HEK293 (cell line): ENCODE data around the gene PRR33.

Source experiments
- CTCF ChIA-PET: fragments of 350-600 bp; formaldehyde crosslinking; extraction: SDS; loops from one replicate; lab custom pipeline; 2021; ENCODE audit warnings: antibody characterized with exemption; lab: Yijun Ruan, JAX
- POLR2A ChIA-PET: fragments of 300-600 bp; formaldehyde crosslinking; extraction: SDS; loops from one replicate; lab custom pipeline; 2020; ENCODE audit warnings: antibody characterized with exemption, inconsistent platforms; lab: Yijun Ruan, JAX
- H3K27ac ChIP-seq: fragments of 200-500 bp; sonication (Bioruptor generic); 2 replicates; pipeline ENCODE4 v1.5.1; 2014; ENCODE audit warnings: low read depth, low read length, control low read depth, inconsistent platforms; ENCODE audit errors: extremely low read depth
- H3K36me3 ChIP-seq, 2 experiments: fragments of 200-500 bp in 1 of 2; sonication (Bioruptor generic) in 1 of 2; 1 replicate in 1 of 2; 2 replicates in 1 of 2; pipeline ENCODE4 v1.5.1; 2014 to 2017; ENCODE audit warnings: inconsistent platforms in 2 of 2, low read length in 2 of 2; ENCODE audit not compliant: control insufficient read depth in 2 of 2, insufficient read depth in 1 of 2
- H3K4me1 ChIP-seq: fragments of 200-500 bp; sonication (Bioruptor generic); 2 replicates; pipeline ENCODE4 v1.5.1; 2014; ENCODE audit warnings: mild to moderate bottlenecking, low read length, inconsistent platforms; ENCODE audit not compliant: control insufficient read depth, insufficient read depth
- H3K4me3 ChIP-seq: 2 replicates; pipeline ENCODE4 v1.5.1; 2011; ENCODE audit warnings: low read depth, mild to moderate bottlenecking, control low read depth, low read length, moderate library complexity
- H3K9me3 ChIP-seq: fragments of 200-500 bp; sonication (Bioruptor generic); 2 replicates; pipeline ENCODE4 v1.5.1; 2014; ENCODE audit warnings: low read depth, low read length, inconsistent platforms; ENCODE audit not compliant: control insufficient read depth, insufficient read depth
- HOXC10 ChIP-seq: sonication (generic); formaldehyde crosslinking; IDR thresholded peaks from 2 replicates; pipeline ENCODE4 v1.8.1; 2023; ENCODE audit warnings: mild to moderate bottlenecking, missing genetic modification reagents
- KLF1 ChIP-seq: fragments of 450-650 bp; formaldehyde crosslinking; IDR thresholded peaks from 2 replicates; pipeline ENCODE4 v1.5.1; 2016; ENCODE audit warnings: missing biosample characterization, missing genetic modification characterization
- SCRT1 ChIP-seq: fragments of 450-650 bp; formaldehyde crosslinking; IDR thresholded peaks from 2 replicates; pipeline ENCODE4 v1.5.1; 2016; ENCODE audit warnings: missing biosample characterization, missing genetic modification characterization, borderline replicate concordance
- SP2 ChIP-seq: fragments of 450-650 bp; formaldehyde crosslinking; IDR thresholded peaks from 2 replicates; pipeline ENCODE4 v1.5.1; 2016; ENCODE audit warnings: missing biosample characterization, missing genetic modification characterization
- YY2 ChIP-seq: fragments of 450-650 bp; formaldehyde crosslinking; IDR thresholded peaks from 2 replicates; pipeline ENCODE4 v1.5.1; 2016; ENCODE audit warnings: missing biosample characterization, missing genetic modification characterization
- ZNF133 ChIP-seq: fragments of 450-650 bp; formaldehyde crosslinking; IDR thresholded peaks from 2 replicates; pipeline ENCODE4 v1.5.1; 2016; ENCODE audit warnings: missing biosample characterization, missing genetic modification characterization
- ZNF146 ChIP-seq: fragments of 450-650 bp; formaldehyde crosslinking; IDR thresholded peaks from 2 replicates; pipeline ENCODE4 v1.5.1; 2016; ENCODE audit warnings: missing biosample characterization, missing genetic modification characterization
- ZNF174 ChIP-seq: fragments of 450-650 bp; formaldehyde crosslinking; IDR thresholded peaks from 2 replicates; pipeline ENCODE4 v1.5.0; 2017; ENCODE audit warnings: missing biosample characterization, mild to moderate bottlenecking, missing genetic modification characterization
- ZNF221 ChIP-seq: fragments of 450-650 bp; formaldehyde crosslinking; IDR thresholded peaks from 2 replicates; pipeline ENCODE4 v1.5.1; 2017; ENCODE audit warnings: missing biosample characterization, missing genetic modification characterization, borderline replicate concordance
- ZNF473 ChIP-seq: fragments of 450-650 bp; formaldehyde crosslinking; IDR thresholded peaks from 2 replicates; pipeline ENCODE4 v1.5.1; 2017; ENCODE audit warnings: missing biosample characterization, missing genetic modification characterization
- ZNF521 ChIP-seq: fragments of 450-650 bp; formaldehyde crosslinking; IDR thresholded peaks from 2 replicates; pipeline ENCODE4 v1.5.1; 2017; ENCODE audit warnings: missing biosample characterization, mild to moderate bottlenecking, missing genetic modification characterization
- ZNF555 ChIP-seq: fragments of 450-650 bp; formaldehyde crosslinking; conservative IDR thresholded peaks from 2 replicates; pipeline ENCODE4 v1.5.1; 2017; ENCODE audit warnings: missing biosample characterization, mild to moderate bottlenecking, missing genetic modification characterization, inconsistent platforms
- ZNF610 ChIP-seq: fragments of 450-650 bp; formaldehyde crosslinking; IDR thresholded peaks from 2 replicates; pipeline ENCODE4 v1.5.1; 2016; ENCODE audit warnings: missing biosample characterization, missing genetic modification characterization, borderline replicate concordance
- ZNF623 ChIP-seq: fragments of 450-650 bp; formaldehyde crosslinking; IDR thresholded peaks from 2 replicates; pipeline ENCODE4 v1.5.1; 2016; ENCODE audit warnings: missing biosample characterization, missing genetic modification characterization
- ZNF624 ChIP-seq: fragments of 450-650 bp; formaldehyde crosslinking; IDR thresholded peaks from 2 replicates; pipeline ENCODE4 v1.5.1; 2017; ENCODE audit warnings: missing biosample characterization, missing genetic modification characterization
- ZNF664 ChIP-seq: fragments of 450-650 bp; formaldehyde crosslinking; IDR thresholded peaks from 2 replicates; pipeline ENCODE4 v1.5.1; 2016; ENCODE audit warnings: missing biosample characterization, missing genetic modification characterization
- ZNF701 ChIP-seq: fragments of 450-650 bp; formaldehyde crosslinking; IDR thresholded peaks from 2 replicates; pipeline ENCODE4 v1.5.1; 2016; ENCODE audit warnings: missing biosample characterization, missing genetic modification characterization
- ZNF791 ChIP-seq: fragments of 450-650 bp; formaldehyde crosslinking; IDR thresholded peaks from 2 replicates; pipeline ENCODE4 v1.5.1; 2016; ENCODE audit warnings: missing biosample characterization, missing genetic modification characterization
- ZNF792 ChIP-seq: fragments of 450-650 bp; formaldehyde crosslinking; IDR thresholded peaks from 2 replicates; pipeline ENCODE4 v1.5.1; 2016; ENCODE audit warnings: missing biosample characterization, missing genetic modification characterization
- TF ChIP-seq, protein P1 (sequence below): fragments of 450-650 bp; formaldehyde crosslinking; IDR thresholded peaks from 2 replicates; pipeline ENCODE4 v1.5.1; 2016; ENCODE audit warnings: missing biosample characterization, missing genetic modification characterization
- TF ChIP-seq, protein P2 (sequence below): fragments of 450-650 bp; formaldehyde crosslinking; IDR thresholded peaks from 2 replicates; pipeline ENCODE4 v1.5.0; 2017; ENCODE audit warnings: missing biosample characterization, missing genetic modification characterization, borderline replicate concordance
- TF ChIP-seq, protein P3 (sequence below): fragments of 450-650 bp; formaldehyde crosslinking; IDR thresholded peaks from 2 replicates; pipeline ENCODE4 v1.5.1; 2016; ENCODE audit warnings: missing biosample characterization, missing genetic modification characterization
- TF ChIP-seq, protein P4 (sequence below): fragments of 450-650 bp; formaldehyde crosslinking; optimal IDR thresholded peaks from 2 replicates; pipeline ENCODE3; 2016; ENCODE audit warnings: missing biosample characterization, mild to moderate bottlenecking, missing genetic modification characterization

PRR33 gene

DNA sequence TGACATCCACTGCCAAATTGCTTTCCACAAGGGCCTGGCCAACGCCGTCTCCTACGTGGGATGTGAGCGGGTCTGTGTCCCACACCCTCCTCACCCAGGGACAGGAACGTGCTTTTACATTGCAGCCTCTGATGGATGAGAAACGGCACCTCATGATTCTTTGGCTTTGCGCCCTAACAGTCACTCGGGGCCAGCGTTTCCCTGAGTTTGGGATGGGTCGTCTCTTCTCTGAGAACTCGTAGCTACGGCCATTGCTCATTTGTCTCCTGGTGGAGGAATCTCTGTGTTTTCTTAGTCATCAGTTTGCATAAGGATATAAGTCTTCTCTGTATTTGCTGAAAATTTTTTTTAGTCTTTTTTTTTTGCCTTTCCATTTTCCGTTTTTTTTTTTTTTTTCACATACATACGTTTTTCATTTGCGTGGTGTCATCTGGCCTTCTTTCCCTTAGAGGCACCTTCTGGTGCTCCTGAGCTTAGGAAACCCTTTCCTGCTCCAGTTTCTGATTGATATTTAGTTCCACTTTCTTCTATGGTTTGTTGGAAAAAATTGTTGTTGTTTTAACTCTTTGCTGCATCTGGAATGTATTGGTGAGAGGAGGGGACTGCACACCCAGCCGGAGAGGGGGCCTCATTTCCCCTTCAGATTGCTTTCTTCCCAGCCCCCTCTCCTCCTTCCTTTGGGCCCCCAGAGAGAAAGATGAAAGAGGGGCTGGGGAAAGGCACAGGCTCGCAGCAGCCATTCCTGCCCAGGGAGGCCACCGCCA lies 39.8 kb upstream of the PRR33 start (continued):
- TF ChIP-seq, protein P1, sequence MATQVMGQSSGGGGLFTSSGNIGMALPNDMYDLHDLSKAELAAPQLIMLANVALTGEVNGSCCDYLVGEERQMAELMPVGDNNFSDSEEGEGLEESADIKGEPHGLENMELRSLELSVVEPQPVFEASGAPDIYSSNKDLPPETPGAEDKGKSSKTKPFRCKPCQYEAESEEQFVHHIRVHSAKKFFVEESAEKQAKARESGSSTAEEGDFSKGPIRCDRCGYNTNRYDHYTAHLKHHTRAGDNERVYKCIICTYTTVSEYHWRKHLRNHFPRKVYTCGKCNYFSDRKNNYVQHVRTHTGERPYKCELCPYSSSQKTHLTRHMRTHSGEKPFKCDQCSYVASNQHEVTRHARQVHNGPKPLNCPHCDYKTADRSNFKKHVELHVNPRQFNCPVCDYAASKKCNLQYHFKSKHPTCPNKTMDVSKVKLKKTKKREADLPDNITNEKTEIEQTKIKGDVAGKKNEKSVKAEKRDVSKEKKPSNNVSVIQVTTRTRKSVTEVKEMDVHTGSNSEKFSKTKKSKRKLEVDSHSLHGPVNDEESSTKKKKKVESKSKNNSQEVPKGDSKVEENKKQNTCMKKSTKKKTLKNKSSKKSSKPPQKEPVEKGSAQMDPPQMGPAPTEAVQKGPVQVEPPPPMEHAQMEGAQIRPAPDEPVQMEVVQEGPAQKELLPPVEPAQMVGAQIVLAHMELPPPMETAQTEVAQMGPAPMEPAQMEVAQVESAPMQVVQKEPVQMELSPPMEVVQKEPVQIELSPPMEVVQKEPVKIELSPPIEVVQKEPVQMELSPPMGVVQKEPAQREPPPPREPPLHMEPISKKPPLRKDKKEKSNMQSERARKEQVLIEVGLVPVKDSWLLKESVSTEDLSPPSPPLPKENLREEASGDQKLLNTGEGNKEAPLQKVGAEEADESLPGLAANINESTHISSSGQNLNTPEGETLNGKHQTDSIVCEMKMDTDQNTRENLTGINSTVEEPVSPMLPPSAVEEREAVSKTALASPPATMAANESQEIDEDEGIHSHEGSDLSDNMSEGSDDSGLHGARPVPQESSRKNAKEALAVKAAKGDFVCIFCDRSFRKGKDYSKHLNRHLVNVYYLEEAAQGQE (tag by site-specific recombination): no peak
- TF ChIP-seq ZNF133 (tag by site-specific recombination): no peak
- TF ChIP-seq ZNF623 (tag by site-specific recombination): no peak
- no peak for TF ChIP-seq ZNF521 (tag by site-specific recombination)
- TF ChIP-seq, protein P2, sequence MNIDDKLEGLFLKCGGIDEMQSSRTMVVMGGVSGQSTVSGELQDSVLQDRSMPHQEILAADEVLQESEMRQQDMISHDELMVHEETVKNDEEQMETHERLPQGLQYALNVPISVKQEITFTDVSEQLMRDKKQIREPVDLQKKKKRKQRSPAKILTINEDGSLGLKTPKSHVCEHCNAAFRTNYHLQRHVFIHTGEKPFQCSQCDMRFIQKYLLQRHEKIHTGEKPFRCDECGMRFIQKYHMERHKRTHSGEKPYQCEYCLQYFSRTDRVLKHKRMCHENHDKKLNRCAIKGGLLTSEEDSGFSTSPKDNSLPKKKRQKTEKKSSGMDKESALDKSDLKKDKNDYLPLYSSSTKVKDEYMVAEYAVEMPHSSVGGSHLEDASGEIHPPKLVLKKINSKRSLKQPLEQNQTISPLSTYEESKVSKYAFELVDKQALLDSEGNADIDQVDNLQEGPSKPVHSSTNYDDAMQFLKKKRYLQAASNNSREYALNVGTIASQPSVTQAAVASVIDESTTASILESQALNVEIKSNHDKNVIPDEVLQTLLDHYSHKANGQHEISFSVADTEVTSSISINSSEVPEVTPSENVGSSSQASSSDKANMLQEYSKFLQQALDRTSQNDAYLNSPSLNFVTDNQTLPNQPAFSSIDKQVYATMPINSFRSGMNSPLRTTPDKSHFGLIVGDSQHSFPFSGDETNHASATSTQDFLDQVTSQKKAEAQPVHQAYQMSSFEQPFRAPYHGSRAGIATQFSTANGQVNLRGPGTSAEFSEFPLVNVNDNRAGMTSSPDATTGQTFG (tag by site-specific recombination): no peak

DNA sequence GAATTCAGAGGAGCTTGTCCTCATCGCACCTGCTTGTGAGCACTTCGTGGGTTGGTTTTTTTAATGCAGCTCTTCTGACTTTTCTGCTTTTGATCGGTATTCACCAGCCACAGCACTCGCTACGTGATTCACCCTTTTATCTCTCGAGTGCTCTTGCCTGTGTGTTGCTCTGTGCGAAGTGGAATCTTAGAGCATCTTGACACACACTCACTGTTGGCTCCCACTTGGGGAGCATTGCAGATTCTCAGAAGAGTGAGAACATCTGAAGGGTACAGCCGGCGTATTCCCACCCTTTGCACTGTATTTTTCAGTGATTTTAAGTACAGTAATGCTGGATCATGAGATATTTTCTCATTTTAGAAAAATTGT lies 38.8 kb upstream of the PRR33 start:
- no peaks in the 10 kb centered on the region for H3K36me3 ChIP-seq
- no peaks in the 10 kb centered on the region for H3K4me1 ChIP-seq
- POLR2A ChIA-PET: no interaction called here
- TF ChIP-seq ZNF664: no peak
- no peak for TF ChIP-seq ZNF624 (tag by site-specific recombination)
- no peak for TF ChIP-seq ZNF555 (tag by site-specific recombination)
- no peak for TF ChIP-seq ZNF473 (tag by site-specific recombination)
- TF ChIP-seq KLF1 (tag by site-specific recombination): no peak
- TF ChIP-seq, protein P3, sequence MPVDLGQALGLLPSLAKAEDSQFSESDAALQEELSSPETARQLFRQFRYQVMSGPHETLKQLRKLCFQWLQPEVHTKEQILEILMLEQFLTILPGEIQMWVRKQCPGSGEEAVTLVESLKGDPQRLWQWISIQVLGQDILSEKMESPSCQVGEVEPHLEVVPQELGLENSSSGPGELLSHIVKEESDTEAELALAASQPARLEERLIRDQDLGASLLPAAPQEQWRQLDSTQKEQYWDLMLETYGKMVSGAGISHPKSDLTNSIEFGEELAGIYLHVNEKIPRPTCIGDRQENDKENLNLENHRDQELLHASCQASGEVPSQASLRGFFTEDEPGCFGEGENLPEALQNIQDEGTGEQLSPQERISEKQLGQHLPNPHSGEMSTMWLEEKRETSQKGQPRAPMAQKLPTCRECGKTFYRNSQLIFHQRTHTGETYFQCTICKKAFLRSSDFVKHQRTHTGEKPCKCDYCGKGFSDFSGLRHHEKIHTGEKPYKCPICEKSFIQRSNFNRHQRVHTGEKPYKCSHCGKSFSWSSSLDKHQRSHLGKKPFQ: no peak
- TF ChIP-seq ZNF610: no peak
- no peak for TF ChIP-seq ZNF146 (tag by site-specific recombination)
- TF ChIP-seq ZNF174 (tag by site-specific recombination): no peak
- no peak for TF ChIP-seq ZNF221 (tag by site-specific recombination)
- no peak for TF ChIP-seq YY2 (tag by site-specific recombination)
- TF ChIP-seq SCRT1: no peak
- TF ChIP-seq SP2 (tag by site-specific recombination): no peak
- TF ChIP-seq, protein P4, sequence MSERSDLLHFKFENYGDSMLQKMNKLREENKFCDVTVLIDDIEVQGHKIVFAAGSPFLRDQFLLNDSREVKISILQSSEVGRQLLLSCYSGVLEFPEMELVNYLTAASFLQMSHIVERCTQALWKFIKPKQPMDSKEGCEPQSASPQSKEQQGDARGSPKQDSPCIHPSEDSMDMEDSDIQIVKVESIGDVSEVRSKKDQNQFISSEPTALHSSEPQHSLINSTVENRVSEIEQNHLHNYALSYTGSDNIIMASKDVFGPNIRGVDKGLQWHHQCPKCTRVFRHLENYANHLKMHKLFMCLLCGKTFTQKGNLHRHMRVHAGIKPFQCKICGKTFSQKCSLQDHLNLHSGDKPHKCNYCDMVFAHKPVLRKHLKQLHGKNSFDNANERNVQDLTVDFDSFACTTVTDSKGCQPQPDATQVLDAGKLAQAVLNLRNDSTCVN: no peak
- TF ChIP-seq ZNF791 (tag by site-specific recombination): no peak
- TF ChIP-seq ZNF701 (tag by site-specific recombination): no peak
- TF ChIP-seq HOXC10 (CRISPR knock-in tag): no peak
- no peak for TF ChIP-seq ZNF792 (tag by site-specific recombination)
- CTCF ChIA-PET: interaction anchor here (0.6 kb wide), 1 partner anchor 9 kb away, joined by 5 read pairs; no protein-coding TSS in a partner anchor
- H3K4me3 ChIP-seq: no peak overlapping the region
- H3K27ac ChIP-seq: no peak overlapping the region
- H3K9me3 ChIP-seq: no peaks in the 10 kb centered on the region
